HG03565 (cell line): ENCODE results near the gene KDM2A.
A peak's percentile ranks its signal among the peaks of the same experiment; 100 is the strongest.

Source experiments
- ATAC-seq: cut with Tn5 transposase; IDR thresholded peaks from one replicate; pipeline ENCODE4 v1.9.1; 2021; ENCODE audit warnings: mild to moderate bottlenecking, moderate library complexity; ENCODE audit not compliant: unreplicated experiment

Gene KDM2A

DNA sequence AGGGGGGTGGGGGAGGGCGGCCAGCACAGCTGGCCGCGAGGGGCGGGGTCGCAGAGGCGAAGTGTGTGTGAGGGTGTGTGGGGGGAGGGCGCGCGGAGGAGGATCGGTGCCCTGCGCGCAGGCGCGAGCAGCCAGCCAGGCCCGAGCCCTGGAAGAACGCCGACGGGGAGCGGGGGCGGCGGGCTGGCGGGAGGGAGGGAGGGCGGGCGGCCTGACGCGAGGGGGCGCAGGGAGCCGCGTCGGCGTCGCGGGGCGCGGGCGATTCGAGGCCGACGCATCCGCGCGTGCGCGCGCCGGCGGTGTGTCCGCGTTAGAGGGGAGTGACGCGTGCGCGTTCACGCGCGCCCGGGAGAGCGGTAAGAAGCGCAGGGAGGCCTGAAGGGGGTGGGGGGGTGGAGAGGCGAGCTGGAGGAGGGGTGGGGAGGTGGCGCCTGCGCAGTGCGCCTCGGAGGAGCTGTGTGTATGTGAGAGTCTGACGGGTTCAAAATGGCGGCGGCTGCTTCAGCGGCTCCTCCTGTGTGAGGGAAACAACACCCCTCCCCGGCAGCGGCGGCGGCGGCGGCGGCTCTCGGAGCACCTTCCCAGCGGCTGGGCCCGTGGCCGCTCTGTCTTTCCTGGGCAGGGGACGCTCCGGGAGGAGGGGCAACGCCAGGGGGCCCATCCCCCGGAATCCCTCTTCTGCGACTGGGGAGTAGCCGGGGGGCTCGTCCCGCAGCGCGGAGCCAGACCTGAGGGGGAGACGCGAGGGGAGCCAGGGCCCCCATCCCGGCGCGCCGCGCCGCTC lies at the start of gene KDM2A:
KDM2A (plus strand) TSS at position 463 of the 784 bp plus-strand sequence. CDS start 2,054 bp downstream, outside the sequence.
- peak; percentile 69 for ATAC-seq

GRCh38 chr11:67071420-67072284 lies 47.4 kb upstream of the KDM2A start:
- no peak for ATAC-seq

DNA sequence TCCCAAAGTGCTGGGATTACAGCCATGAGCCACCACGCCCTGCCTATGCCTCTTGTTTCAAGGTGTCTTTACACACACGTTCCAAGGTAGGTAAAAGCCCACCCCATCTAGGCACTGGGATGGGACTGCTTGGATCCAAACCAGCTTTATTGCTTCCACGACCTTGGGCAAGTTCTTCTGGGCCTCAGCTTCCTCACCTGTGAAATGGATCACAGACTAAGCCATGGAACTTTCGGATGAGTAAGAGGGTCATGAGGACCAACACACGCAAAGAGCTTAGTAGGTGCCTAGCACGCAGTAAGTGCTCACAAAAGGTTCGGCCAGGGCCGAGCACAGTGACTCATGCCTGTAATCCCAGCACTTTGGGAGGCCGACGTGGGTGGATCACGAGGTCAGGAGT lies 46.8 kb upstream of the KDM2A start:
- ATAC-seq, result no peak

DNA sequence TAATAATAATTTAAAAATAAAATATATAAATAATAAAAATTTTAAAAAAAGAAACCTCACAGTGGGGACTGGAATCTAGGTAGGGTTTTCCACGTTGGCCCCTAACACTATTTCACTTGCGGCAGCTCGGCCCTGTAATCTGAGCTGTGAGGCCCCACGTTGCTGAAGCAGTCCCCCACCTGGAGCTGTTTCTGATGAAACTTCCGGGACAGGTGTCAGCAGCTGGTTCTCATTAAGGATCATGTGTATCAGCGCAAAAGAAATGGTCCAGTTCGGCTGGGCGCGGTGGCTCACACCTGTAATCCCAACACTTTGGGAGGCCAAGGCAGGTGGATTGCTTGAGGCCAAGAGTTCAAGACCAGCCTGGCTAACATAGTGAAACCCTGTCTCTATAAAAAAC lies 45.2 kb upstream of the KDM2A start:
- no peak for ATAC-seq

DNA sequence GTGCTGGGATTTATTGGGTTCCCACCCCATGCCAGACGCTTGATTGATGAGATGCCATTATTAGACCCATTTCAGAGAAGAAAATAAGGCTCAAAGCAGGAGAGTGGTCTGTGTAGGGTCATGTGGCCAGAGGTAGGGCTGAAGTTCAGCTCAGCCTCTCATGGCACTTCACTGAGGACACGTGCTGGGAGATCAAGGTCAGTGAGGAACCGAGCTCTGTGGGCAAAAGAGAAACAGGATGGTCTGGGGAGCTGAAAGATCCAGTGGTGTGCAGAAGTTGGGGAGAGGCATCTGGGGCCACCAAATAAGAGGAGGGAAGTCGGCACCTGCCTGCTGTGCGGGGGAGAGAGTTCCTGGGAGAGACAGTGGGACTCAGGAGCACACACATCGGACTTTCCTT lies 42.9 kb upstream of the KDM2A start:
- no peak for ATAC-seq

- ATAC-seq, result no peak
Observed at GRCh38 chr11:67079065-67079705, 39.9 kb upstream of the KDM2A start.

GRCh38 chr11:67082071-67082791 lies 36.8 kb upstream of the KDM2A start:
- no peak for ATAC-seq

DNA sequence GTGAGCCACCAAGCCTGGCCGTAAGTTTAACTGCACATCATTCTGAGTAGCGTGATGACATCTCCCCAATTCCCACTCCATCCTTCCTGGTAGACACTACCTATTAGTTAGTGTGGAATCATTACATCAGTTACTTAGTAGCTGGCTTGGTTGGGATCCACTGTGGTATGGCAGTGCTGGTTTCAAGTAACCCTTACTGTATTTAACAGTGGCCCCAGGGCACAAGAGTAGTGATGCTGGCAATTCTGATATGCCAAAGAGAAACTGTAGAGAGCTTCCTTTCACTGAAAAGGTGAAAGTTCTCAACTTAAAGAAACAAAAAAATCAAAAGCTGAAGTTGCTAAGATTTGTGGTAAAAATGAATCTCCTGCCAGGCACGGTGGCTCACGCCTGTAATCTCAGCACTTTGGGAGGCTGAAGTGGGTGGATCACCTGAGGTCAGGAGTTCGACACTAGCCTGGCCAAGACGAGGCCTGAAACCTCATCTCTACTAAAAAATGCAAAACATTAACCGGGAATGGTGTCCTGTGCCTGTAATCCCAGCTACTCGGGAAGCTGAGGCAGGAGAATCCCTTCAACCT lies 35.2 kb upstream of the KDM2A start:
- no peak for ATAC-seq

GRCh38 chr11:67085617-67086016 lies 33.4 kb upstream of the KDM2A start:
- no peak for ATAC-seq

DNA sequence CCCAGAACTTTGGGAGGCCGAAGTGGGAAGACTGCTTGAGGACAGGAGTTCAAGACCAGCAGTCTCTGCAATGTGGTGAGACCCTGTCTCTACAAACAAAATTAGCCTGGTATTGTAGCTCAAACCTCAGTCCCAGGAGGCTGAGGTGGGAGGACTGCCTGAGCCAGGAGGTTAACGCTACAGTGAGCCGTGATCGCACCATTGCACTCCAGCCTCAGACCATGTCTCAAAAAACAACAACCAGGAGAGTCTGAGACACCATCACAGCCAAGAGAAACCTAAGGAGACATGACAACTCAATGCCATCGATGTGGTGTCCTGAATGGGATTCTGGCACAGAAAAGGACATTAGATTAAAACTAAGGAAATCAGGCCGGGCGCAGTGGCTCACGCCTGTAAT lies 28.3 kb upstream of the KDM2A start:
- ATAC-seq, result no peak

DNA sequence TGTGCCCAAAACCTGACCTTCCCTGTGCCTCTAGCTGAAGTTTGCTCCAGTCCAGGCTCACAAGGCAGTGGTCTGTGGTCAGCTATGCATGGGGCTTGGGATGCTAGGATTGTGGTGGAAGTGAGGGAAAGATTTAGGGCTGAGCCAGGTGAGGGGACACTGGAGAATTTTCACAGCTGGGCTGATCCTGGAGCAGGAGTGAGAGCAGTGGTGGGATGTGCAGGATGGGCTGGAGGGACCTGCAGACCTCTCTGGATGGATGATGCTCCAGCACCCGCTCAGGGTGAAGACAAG lies 23.9 kb upstream of the KDM2A start:
- ATAC-seq, result no peak

- ATAC-seq, result no peak
Observed at GRCh38 chr11:67098799-67099429, 20.1 kb upstream of the KDM2A start.

GRCh38 chr11:67099831-67100324 lies 19.2 kb upstream of the KDM2A start:
- no peak for ATAC-seq

- no peak for ATAC-seq
Observed at GRCh38 chr11:67102664-67103063, 16.4 kb upstream of the KDM2A start.

- no peak for ATAC-seq
Observed at GRCh38 chr11:67105964-67106363, 13.1 kb upstream of the KDM2A start.

DNA sequence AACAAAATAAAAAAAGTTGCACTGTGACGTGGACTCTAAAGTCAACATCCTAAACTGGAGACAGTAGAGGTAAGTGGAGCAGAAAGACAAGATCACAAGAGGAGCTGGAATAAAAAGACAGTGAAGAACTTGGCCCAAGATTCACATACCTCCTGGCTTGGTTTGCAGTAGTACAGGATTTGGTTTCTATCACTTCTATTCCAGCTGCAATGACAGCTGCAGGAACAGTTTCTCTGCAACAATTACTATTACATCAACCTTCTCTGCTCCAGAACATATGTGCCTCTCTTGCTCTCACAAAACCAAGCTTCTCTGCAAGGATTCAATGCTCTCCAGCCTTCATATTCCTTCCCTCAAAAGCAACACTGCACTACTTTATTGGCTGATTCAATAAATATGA lies 7.8 kb upstream of the KDM2A start:
- ATAC-seq, result no peak

GRCh38 chr11:67113231-67113721 lies 5.8 kb upstream of the KDM2A start:
- ATAC-seq, result no peak

DNA sequence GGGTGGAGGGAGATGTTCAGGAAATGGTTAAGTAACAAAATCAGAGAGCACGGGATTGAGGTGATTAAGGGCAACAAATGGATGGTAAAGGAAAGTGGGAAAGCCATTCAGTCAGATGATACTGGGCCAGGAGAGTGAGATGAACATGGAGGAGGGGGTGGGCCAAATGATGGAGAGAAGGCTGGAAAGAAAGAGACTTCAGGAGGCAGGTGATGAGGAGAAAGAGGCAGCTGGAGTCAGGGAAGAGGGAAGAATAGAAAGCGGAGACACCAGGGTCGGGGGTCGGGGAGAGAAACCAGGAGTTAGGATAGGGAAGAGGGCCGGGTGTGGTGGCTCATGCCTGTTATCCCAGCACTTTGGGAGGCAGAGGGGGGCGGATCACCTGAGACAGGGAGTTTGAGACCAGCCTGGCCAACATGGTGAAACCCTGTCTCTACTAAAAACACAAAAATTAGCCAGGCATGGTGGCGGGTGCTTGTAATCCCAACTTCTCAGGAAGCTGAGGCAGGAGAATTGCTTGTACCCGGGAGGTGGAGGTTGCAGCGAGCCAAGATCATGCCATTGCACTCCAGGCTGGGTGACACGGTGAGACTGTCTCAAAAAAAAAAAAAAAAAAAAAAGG lies 4.7 kb upstream of the KDM2A start:
- no peak for ATAC-seq

- ATAC-seq, result no peak
Observed at GRCh38 chr11:67116758-67117105, 2.3 kb upstream of the KDM2A start.

GRCh38 chr11:67117176-67117575 lies 1.9 kb upstream of the KDM2A start:
- ATAC-seq, result no peak
